ENCODE results near the gene ASAP2.
A peak's percentile ranks its signal among the peaks of the same experiment; 100 is the strongest.

The ASAP2 gene

DNA sequence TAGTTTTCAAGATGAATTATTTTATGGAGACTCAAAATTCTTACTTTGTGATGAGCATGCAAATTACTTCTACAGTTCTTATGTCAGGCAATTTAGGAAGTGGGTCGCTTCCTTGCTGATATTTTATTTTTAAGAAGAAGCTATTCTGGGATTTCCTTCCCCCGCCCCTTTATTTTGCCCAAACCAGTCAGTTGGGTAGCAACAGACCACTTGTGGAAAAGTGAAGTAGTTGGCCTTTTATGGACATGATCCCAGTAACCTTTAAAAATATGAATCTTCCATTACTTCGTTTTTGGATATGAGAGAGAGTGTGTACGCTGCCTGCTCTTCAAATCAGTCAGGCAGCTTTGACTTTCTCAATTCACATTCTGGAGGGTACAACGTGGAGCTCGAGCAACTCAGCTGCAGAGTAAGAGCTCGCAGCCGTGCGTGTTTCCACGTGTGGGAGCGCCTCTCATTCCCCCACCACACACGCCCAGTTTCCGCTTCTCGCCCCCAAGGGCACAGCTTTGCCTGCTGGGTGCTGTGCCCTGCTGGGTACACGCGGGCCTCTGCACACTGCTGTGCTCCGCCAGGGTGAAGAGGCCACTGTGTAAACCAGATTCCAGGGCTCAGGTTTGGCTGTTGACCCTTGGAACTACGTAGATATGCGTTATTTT is 124.1 kb downstream of the ASAP2 start:
- no peak for DNase-seq

DNA sequence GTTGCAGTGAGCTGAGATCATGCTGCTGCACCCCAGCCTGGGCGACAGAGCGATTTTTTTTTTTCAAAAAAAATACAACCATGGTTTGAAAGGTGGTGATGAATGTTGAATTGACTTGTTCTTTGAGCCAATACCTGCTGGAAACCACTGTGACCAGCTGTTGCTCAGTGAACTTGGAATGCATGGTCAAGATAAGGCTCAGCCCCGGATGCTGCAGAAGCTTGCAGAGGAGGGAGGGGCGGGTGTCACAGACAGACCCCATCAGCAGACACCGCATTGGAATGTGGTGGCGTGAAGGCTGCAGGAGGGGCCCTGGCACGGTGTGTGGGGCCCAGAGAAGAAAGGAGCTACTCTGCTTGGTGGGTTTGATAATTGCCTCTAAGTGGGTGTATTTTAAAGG is 125.1 kb downstream of the ASAP2 start:
- DNase-seq: no peak

DNA sequence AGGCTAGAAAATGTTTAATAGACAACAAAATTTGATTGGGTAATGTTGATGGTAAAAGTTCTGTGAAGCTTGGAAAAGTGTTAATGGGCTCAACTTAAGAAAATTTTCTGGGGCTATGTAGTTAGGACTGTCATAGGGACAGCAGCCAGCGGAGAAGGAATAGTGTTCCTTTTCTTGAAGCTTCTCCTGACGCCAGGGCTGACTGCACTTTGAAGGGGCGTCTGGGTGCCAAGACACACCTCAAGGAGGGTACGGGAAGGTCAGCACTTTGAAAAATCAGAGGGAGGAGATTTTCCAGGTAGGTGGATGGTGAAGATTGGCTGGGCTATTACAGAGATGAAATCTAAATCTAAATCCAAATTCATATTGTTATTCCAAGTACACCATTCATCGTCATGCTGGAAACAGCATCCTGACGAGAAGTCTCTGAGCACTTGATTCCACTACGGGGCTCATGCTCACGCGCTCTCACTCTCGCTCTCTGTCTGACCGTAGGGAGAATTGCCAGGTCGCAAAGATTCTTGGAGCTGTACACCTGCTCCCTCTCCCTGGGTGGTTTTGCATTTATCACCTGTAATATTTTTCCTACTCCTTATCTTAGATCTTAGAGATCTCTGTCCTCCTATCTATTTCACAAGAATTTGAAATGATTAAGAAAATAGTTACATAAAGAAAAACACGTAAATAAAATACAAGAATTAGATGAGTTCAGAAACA is 125.7 kb downstream of the ASAP2 start:
- DNase-seq: no peak

DNA sequence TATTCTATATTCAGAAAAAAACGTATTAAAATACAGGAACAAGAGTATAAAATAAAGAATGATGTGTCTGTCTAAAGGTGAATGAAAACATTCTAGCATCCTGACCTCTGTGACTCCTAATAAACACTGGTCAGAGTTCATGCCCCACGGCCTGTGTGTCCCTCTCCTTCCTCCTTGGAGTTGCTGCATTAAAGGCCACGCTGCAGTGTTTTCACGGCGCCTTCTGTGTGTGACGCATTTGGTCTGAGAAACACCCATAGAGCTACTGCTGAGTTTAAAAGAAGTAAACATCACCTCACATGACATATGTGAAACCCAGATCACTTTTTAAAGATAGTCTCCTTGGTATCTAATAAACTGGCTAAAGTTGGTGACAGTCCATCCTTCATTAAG is 126.2 kb downstream of the ASAP2 start:
- DNase-seq: no peak

DNA sequence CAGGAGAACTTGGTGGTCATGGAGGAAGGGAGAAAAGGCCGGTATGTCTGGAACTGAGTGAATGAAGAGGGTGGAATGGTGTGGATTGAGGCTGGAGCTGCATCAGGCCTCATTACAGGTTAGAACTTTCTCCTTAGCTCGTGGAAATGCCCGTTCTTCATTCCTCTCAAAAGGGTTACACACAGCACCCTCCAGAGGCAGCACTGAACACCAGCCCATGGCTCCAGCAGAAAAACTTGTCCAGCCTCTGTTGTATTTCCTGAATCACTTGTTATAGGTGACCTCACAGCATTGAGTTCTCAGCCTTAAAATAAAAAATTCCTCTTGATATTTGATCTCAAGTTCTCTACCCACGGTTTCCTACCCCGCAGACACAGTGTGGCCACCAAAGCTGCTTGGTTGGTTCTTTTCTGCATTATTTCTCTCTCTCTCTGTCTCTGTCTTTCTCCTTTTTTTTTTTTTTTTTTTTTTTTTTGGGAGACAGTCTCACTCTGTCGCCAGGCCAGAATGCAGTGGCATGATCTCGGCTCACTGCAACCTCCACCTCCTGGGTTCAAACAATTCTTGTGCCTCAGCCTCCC is 127.1 kb downstream of the ASAP2 start:
- DNase-seq: peak; percentile 62

DNA sequence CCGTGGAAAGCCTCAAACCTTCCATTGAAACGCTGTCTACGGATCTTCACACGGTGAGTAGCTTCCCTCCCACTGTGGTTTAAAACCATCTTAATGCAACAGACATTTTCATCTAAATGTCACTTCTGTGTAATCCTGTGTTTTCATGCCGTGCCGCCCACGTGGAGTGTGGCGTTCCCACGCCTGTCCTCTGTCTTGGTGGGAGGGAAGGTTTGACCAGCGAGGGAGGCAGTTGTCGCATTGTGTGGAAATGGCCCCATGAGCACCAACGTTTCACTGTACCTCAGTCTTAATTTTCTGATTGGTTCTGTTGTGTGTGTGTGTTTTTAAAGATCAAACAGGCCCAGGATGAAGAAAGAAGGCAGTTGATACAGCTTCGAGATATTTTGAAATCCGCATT is 128.1 kb downstream of the ASAP2 start:
- DNase-seq: no peak

DNA sequence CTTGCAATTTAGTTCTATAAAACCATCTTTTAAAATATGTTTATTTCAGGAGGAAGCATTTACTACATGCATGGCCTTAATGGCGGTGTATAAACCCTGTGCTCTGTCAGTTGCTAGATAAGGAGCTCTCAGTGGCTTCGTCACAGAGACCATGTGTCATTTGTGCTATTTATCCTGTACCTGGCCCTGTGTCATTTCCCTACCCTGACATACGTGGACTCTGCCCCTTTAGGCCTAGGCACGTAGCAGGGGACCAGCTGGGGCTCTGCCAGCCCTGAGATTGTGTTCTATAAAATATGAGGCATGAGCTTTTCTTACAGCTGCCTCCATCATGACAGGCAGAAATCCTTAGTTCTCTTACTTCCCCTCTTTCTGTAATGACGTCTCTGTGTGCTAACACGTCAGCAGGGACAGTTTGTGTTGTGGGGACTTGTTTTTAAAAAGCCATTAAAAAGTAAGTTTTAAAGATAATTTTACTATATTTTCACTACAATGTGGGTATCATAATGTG is 128.8 kb downstream of the ASAP2 start:
- no peak for DNase-seq

DNA sequence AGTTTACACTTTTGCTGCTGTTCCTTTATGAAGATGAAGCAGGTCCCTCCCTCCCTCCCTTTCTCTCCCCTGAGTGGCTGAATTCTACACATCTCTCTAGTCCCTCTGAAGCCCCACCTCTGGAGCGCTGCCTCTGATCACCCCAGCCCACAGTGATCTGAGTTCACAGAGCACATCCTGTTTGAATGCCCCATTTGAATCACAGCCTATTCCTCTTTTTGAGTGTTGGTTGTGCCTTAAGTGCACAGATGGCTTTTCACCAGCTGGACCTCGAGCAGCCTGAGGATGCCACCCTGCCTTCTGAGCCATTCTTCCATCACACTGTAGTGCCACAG is 129.6 kb downstream of the ASAP2 start:
- DNase-seq: no peak

DNA sequence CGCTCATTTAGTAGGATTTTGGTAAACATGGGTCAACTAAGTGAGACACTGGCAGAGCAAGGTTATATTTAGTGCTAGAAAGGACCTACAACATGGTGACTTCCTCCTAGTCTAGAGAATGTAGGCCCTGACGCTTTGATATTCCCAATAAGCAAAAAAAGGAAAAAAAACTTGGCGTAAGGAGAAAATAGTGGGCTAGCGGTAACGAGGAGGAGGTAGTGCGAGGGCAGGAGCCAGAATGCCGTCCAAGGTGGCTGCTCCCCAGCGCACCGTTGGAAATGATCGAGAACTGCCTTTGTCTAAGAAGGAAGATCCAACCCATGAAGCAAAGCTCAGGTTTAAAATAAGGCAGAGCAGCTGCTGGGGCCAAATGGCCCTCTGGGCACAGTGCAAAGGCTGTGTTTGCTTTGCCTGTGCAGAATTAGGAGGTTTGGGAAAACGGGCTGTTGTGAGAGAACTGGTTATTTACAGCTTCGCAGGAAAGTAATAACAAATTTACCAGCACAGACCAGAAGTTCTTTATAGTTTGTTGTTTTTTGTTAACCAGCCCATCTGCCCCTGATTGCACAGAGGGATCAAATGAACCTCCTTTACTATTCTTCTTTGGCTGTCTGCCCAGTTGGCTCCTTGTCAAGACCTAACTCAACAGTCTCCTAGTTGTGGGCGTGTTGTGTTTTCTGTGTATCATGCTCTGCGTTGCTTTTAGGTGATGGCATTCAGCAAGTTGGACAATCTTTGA is 130.1 kb downstream of the ASAP2 start:
- DNase-seq: peak; percentile 68

DNA sequence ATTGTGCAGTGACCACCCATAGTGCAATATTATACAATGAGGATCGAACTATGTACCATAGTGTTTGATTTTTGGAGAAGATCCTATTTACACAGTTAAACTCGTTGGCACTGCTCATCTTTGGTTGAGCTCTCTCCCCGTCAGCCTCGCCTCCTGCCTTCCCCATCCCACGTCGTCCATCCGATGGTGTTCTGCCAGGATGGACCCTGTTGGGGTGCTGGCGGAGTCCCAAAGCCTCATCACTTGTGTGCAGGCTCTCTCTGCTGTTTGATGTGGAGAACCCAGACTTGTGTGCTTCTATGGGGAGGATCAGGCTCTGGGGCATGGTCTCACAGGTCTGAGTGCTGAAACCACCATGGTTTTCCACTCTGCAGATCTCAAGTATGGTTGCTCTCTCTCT is 131.3 kb downstream of the ASAP2 start:
- no peak for DNase-seq

DNA sequence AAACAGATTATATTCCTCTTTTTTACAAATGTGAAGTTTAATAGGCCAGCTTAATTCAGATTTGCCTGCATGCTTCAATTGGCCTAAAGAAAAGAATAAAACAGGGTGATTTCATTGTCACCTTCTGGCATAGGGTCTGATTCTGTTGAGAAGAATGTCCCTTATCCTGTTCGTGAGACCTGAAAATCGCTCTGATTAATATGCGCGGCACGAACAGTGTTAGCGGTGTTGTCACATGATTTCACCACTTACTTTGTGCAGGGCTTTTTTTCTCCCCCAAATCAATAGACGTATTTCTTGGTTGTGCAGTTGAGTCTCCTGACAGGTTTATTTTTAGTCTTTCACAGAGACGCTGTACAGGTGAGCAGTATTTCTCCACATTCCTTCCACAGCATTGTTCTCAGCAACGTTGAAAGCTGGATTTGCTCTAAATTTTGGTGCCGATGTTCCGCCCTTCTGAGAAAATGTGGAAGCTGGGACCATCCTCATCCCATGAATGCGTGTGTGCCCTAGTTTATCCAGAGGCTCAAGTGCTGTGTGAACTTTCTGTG is 134.8 kb downstream of the ASAP2 start:
- DNase-seq: no peak

DNA sequence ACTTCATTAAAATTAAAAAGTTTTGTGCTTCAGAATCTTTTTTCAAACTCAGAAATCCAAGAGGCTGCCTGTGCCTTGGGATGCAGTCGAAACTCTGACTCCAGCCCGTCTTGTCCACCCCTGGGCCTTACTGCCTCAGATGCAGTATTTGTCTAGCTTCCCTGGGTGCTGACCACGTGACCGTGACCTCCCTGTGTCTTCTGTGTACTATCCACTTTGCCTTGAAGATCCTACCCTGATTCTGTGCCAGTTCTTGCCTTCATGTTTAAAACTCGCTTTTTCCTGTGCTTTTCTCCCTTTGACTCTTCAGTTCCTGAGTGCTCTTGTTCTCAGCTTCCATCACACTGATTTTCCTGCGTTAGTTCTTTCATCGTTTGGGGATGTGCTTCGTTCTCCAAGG is 136.0 kb downstream of the ASAP2 start:
- no peak for DNase-seq

DNA sequence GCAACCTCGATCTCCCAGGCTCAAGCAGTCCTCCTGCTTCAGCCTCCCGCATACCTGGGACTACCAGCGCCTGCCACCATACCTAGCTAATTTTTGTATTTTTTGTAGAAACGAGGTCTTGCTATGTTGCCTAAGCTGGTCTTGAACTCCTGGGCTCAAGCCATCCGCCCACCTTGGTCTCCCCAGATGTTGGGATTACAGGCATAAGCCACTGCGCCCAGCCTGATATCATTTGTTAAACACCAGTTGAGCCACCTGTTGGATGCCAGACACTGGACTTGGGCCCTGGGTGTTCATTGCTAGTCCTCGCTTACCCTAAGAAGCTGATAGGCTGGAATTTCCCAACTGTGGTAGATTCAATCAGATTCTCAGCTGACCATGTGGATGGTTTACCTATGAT is 136.9 kb downstream of the ASAP2 start:
- DNase-seq: no peak

DNA sequence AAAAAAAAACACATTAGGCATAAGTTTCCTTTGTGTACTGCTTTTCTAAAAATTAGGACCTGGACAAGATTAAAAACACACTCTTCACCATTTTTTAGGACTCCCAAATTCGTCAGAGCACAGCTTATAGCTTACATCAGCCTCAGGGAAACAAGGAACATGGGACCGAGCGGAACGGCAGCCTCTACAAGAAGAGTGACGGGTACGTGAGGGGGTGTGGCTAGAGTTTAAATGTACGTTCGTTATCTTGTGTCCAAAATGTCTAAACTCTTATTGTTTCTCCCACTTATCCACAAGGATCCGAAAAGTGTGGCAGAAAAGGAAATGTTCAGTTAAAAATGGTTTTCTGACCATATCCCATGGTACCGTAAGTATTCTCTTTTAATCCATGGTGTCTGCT is 137.8 kb downstream of the ASAP2 start:
- DNase-seq: no peak

DNA sequence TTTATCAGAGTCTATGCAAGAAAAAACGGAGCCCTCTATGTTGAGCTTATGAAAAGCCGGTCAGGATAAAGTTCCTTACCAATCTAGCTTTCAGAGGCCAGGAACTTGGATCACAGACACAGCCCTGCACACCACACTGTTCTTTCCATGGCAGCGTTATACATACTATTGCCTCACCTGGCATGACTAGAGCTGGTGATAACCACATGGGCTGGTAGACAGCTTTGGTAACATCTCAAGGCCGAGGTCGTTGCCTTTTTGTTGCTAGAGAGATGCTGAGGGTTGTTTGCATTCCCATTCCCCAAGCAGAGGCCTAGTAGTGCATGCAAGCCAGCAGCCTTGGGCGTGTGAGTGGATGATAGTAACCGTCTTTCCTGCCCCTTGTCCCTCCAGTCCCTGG is 138.7 kb downstream of the ASAP2 start:
- DNase-seq: no peak

DNA sequence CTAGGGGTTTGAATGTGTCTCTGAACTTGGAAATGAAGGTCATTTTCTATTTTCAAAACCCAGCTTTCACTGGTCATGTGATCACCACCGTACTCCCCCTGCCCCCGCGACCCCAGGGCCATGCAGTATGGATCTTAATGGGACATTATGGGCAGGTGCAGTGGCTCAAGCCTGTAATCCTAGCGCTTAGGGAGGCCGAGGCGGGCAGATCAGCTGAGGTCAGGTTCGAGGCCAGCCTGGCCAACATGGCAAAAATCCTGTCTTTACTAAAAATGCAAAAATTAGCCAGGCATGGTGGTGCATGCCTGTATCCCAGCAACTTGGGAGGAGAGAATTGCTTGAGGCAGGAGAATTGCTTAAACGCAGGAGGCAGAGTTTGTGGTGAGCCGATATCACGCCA is 139.4 kb downstream of the ASAP2 start:
- no peak for DNase-seq

DNA sequence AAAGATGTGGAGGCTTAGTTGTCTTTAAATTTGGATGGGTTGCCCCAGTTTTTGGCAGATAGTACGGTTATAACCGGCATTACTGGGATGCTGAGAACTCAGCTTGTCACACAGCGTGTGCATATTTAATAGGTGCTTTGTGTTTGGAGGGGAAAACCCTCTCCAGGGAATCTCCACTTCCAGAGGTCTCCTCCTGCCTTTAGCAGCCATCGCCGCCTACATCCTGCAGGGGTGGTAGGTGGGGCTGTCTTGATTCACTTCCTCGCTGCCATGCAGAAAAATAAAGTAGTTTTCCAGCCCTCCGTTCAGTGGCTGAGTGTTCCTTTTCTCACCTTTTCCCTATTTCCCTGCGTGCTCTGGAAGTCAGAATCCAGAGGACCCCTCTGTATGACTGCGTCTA is 140.3 kb downstream of the ASAP2 start:
- no peak for DNase-seq

DNA sequence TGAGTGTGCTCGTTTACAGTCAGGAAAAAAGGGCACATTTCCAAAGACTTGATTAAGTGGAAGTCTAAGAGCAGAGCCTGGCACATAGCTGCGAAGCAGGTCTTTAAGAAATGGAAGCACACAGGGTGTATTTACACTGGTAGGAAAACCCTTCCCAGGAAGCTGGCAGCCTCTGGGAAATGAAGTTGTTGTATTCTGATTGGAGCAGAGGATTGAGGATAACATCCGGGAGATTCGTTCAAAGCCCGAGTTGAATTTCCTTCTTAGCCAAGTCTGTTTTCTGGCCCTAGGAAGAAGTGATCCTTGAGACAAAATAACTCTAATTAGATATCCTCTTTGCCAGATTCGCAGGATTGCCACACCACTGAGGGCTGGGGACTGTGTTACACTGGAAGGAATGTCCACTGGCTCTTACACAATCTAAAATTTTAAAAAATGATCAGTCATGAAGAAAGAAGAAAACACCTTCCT is 140.8 kb downstream of the ASAP2 start:
- no peak for DNase-seq

DNA sequence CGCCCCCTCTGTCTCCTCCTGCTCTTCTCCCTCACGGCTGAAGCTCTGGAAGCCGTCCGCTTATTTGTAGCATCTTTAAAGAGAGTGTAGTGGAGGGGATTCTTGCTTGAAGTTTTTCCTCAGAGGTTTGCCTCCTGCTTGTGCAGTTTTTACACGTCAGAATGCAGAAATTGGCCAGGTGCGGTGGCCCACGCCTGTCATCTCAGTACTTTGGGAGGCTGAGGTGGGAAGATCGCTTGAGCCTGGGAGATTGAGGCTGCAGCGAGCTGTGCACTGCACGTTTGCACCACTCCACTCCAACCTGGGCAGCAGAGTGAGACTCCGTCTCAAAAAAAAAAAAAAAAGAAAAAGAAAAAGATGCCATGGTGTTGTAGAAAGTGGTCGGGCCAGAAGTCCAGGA is 147.7 kb downstream of the ASAP2 start:
- DNase-seq: no peak

DNA sequence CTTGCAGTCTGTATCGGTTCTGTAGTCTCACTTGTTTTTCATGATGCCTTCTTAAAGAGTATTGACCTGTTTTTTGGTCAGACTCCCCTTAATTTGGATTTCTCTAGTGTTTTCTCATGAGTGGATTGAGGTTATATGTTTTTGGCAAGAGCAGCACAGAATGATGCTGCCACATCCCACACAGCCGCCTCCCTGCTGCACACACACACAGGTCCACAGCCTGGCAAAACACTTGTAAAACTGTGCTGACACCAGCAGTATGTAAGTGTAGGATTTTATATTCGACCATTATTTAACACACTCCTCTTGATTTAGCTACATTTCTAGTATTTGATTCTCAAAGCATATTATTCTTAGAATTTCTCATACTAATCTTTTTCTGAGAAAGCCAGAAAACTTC is 148.7 kb downstream of the ASAP2 start:
- no peak for DNase-seq

DNA sequence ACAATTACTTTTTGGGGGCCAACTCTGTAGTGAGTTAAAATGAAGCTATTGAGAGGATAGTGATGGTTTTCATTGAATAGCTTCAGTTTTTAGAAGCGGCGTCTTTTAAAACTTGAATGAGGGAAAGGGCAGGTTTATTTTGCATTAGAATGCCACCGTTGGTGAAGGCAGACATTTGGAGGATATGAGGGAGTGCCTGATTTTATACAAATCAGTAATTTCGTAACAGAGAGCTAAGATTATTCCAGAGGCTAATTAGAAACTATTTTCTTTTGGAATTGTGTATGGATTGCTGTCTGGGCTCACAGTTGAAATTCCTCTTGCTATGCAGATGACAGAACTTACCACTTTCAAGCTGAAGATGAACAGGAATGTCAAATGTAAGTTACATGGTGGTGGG is 149.1 kb downstream of the ASAP2 start:
- DNase-seq: no peak

DNA sequence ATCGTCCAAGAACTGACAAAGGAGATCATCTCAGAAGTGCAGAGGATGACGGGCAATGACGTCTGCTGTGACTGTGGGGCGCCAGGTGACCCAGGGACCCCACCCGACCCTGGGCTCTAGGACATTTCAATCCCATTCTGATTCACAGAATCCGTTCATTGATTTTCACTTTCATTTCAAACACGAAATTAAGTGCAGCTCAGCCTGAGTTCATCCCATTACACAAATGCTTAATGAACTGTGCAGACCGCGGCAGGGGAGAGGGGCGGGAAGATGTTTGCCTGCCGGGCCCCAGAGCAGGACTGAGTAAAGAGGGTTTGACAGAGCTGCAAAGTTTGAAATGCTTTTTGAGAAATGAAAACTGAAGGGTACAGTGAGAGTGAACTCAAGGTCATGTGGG is 149.6 kb downstream of the ASAP2 start:
- no peak for DNase-seq

DNA sequence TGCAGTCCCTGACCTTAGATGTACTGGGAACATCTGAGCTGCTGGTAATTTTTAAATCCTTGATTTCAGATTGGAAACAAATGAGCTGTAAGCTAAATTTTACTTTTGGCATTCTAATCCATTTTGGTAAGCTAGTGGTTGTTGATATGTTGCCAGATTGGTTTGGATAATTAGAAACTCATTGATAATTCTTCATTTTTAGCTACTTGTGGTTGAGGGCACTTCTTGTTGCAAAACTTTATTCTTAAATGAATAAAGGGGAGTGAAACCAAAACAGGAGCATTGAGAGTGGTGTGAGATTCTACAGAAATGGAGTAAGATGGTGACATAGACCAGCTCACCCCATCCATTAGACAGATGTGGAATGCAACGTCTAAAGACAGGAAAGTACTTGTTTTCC is 152.2 kb downstream of the ASAP2 start:
- no peak for DNase-seq

Data from RPMI8226 (cell line).